PC-9 (cell line): Measurements from ENCODE around the gene MIGA1. TPM values are rescaled to one million over a fixed set of nuclear protein-coding genes. Genes with fewer than 3 reads are reported as not detected.

Experiments
- BruUV-seq: library from RNA; stranded (reverse); fragments of 400-500 nt; replicated peaks from 2 replicates; lab custom pipeline; 2021; lab: Mats Ljungman, UMichigan
- CTCF ChIA-PET: fragments of 300-600 bp; sonication (Branson Sonifier 250); formaldehyde crosslinking; loops from one replicate; lab custom pipeline; 2022; ENCODE audit warnings: antibody characterized with exemption; lab: Charles Lee
- POLR2A ChIA-PET: fragments of 300-600 bp; sonication (Branson Sonifier 250); formaldehyde crosslinking; loops from one replicate; lab custom pipeline; 2022; ENCODE audit warnings: antibody characterized with exemption; ENCODE audit not compliant: unreplicated experiment; lab: Charles Lee
- DNase-seq, 2 experiments: peaks; one replicate each; pipeline versions ENCODE4 v3.0.0 to v3.0.0-alpha.2; 2015 to 2022; ENCODE audit warnings: mixed read lengths in 1 of 2
- H2AFZ ChIP-seq: fragments of 200-600 bp; sonication (generic); 2 replicates; pipeline ENCODE4 v1.8.1; 2017; ENCODE audit warnings: antibody characterized with exemption
- H3F3A ChIP-seq: fragments of 200-600 bp; sonication (generic); 2 replicates; pipeline ENCODE4 v1.8.1; 2017; ENCODE audit warnings: antibody characterized with exemption, mild to moderate bottlenecking, low read depth; ENCODE audit not compliant: insufficient read depth
- H3K27ac ChIP-seq: fragments of 200-600 bp; sonication (generic); 2 replicates; pipeline ENCODE4 v1.6.1; 2016; ENCODE audit warnings: mixed run types
- H3K27me3 ChIP-seq: fragments of 200-600 bp; sonication (generic); 2 replicates; pipeline ENCODE4 v1.6.1; 2016; ENCODE audit warnings: low read depth, mixed run types; ENCODE audit not compliant: insufficient read depth
- H3K36me3 ChIP-seq: fragments of 200-600 bp; sonication (generic); 2 replicates; pipeline ENCODE4 v1.6.1; 2016; ENCODE audit warnings: low read depth, mixed run types
- H3K4me1 ChIP-seq: fragments of 200-600 bp; sonication (generic); replicated peaks from 2 replicates; pipeline ENCODE4 v1.6.1; 2016; ENCODE audit warnings: mixed run types; ENCODE audit not compliant: insufficient read depth
- H3K4me2 ChIP-seq: fragments of 200-600 bp; sonication (generic); 2 replicates; pipeline ENCODE4 v1.6.1; 2017; ENCODE audit warnings: mixed run types
- H3K4me3 ChIP-seq: fragments of 200-600 bp; sonication (generic); 2 replicates; pipeline ENCODE4 v1.6.1; 2016; ENCODE audit warnings: mixed run types
- H3K79me2 ChIP-seq: fragments of 200-600 bp; sonication (generic); 2 replicates; pipeline ENCODE4 v1.6.1; 2017; ENCODE audit warnings: low read depth, mixed run types
- H3K9me2 ChIP-seq: fragments of 200-600 bp; sonication (generic); 2 replicates; pipeline ENCODE4 v1.8.1; 2017; ENCODE audit warnings: mild to moderate bottlenecking; ENCODE audit not compliant: insufficient read depth
- H3K9me3 ChIP-seq: fragments of 200-600 bp; sonication (generic); 2 replicates; pipeline ENCODE4 v1.8.1; 2016; ENCODE audit warnings: low read depth; ENCODE audit not compliant: insufficient read depth
- H4K20me1 ChIP-seq: fragments of 200-600 bp; sonication (generic); 2 replicates; pipeline ENCODE4 v1.8.1; 2017; ENCODE audit not compliant: insufficient read depth
- EZH2 ChIP-seq: fragments of 200-600 bp; sonication (generic); IDR thresholded peaks from 2 replicates; pipeline ENCODE4 v1.8.0; 2017; ENCODE audit warnings: antibody characterized with exemption, low read depth
- intact Hi-C: fragments of 100-400 bp; cut with micrococcal nuclease; formaldehyde crosslinking; loops from one replicate; pipeline ENCODE4 v1.10.0; 2022; ENCODE audit not compliant: unreplicated experiment
- total RNA-seq: library from RNA; stranded (reverse); gene quantifications from 2 replicates; pipeline ENCODE4 v1.2.3, GENCODE V29; 2021
- TF ChIP-seq, protein P1 (sequence below): fragments of 200-600 bp; sonication (generic); conservative IDR thresholded peaks from 2 replicates; pipeline ENCODE4 v1.6.1; 2017; ENCODE audit warnings: mixed run types, antibody characterized with exemption, mild to moderate bottlenecking, moderate library complexity

MIGA1 gene
- total RNA-seq, 1 experiment from 2014 or later = 11.5 TPM

DNA sequence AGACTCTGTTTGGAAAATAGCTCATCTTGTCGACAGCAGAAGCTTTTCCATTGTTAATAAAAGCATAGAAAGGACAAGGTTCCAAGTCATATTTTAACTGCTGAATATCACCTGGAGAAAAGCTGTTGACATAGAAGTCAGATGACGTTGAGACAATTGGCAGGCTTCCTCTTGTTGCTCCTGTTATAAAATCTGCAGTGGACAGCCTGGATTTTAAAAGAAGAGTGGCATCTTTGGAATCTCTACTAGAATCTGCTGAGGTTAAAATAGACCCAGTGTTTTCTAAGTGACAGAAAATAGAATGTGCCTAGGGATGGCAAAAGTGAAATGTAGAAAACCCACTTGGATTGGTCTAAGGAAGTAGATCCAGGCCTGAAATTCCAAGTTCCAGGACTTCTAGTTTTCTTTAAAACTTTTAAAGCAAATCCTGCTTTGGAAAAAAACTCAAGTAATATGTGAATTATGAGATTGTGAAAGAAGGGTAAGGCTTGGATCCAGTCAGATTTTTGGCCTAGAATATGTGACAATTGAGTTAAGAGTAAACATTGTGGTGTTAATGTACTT is 55.4 kb downstream of the MIGA1 start:
- no peak for TF ChIP-seq EZH2
- TF ChIP-seq, protein P1, sequence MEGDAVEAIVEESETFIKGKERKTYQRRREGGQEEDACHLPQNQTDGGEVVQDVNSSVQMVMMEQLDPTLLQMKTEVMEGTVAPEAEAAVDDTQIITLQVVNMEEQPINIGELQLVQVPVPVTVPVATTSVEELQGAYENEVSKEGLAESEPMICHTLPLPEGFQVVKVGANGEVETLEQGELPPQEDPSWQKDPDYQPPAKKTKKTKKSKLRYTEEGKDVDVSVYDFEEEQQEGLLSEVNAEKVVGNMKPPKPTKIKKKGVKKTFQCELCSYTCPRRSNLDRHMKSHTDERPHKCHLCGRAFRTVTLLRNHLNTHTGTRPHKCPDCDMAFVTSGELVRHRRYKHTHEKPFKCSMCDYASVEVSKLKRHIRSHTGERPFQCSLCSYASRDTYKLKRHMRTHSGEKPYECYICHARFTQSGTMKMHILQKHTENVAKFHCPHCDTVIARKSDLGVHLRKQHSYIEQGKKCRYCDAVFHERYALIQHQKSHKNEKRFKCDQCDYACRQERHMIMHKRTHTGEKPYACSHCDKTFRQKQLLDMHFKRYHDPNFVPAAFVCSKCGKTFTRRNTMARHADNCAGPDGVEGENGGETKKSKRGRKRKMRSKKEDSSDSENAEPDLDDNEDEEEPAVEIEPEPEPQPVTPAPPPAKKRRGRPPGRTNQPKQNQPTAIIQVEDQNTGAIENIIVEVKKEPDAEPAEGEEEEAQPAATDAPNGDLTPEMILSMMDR = no peak
- Histone ChIP-seq H3K79me2 (no peaks in the 10 kb centered on the region), H3K4me1 (no peaks in the 10 kb centered on the region), H3K4me2 (no peak overlapping the region), H3K4me3 (no peak overlapping the region), H3K27ac (no peak overlapping the region), H3K36me3 (no peaks in the 10 kb centered on the region), H3F3A (no peaks in the 10 kb centered on the region), H3K9me3 (no peaks in the 10 kb centered on the region), H3K9me2 (no peaks in the 10 kb centered on the region), H2AFZ (no peak overlapping the region), H4K20me1 (no peaks in the 10 kb centered on the region), H3K27me3 (no peaks in the 10 kb centered on the region)
- intact Hi-C loops = no loop called here
- no TSS peak for BruUV-seq
- ChIA-PET CTCF (no interaction called here), POLR2A (interaction anchor here (0.7 kb wide), 1 partner anchor 691 kb away, joined by 3 read pairs; no protein-coding TSS in a partner anchor)
- no peak for DNase-seq

DNA sequence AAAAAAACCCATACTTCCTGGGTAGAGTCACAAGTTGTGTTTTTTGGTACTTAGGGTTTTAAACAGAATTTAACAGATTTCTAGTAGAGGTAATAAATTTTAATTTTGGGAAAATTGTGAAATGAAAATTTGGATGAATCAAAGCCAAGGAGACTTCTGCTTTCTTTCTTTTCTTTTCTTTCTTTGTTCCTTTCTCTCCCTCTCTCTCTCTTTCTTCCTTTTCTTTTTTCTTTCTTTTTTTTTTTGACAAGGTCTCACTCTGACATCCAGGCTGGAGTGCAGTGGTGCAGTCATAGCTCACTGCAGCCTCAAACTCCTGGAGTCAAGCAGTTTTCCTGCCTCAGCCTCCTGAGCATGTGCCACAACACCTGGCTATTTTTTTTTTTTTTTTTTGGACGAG is 62.1 kb downstream of the MIGA1 start:
- no TSS peak for BruUV-seq
- Histone ChIP-seq H3K27me3 (no peaks in the 10 kb centered on the region), H3K9me2 (no peaks in the 10 kb centered on the region), H3K27ac (no peak overlapping the region), H3K4me2 (no peak overlapping the region), H3K4me3 (no peak overlapping the region), H3K36me3 (no peaks in the 10 kb centered on the region), H3F3A (no peaks in the 10 kb centered on the region), H3K79me2 (no peaks in the 10 kb centered on the region), H2AFZ (no peak overlapping the region), H3K9me3 (no peaks in the 10 kb centered on the region), H4K20me1 (no peaks in the 10 kb centered on the region), H3K4me1 (no peaks in the 10 kb centered on the region)
- POLR2A ChIA-PET = no interaction called here
- intact Hi-C loops = no loop called here
- no peak for DNase-seq
- TF ChIP-seq, protein P1 = no peak
- no peak for TF ChIP-seq EZH2
- CTCF ChIA-PET = no interaction called here

GRCh38 chr1:77845951-77846350 is 66.5 kb downstream of the MIGA1 start:
- CTCF ChIA-PET = no interaction called here

More at GRCh38 chr1:77845951-77846350, 66.5 kb downstream of the MIGA1 start:
- intact Hi-C loops = no loop called here
- Histone ChIP-seq H4K20me1 (no peaks in the 10 kb centered on the region), H3K27ac (no peak overlapping the region), H3K27me3 (no peaks in the 10 kb centered on the region), H3K4me3 (no peak overlapping the region), H3F3A (no peaks in the 10 kb centered on the region), H3K36me3 (no peaks in the 10 kb centered on the region), H3K4me2 (no peak overlapping the region), H3K79me2 (no peaks in the 10 kb centered on the region), H2AFZ (no peak overlapping the region), H3K9me2 (no peaks in the 10 kb centered on the region), H3K4me1 (no peaks in the 10 kb centered on the region), H3K9me3 (no peaks in the 10 kb centered on the region)
- no peak for DNase-seq
- TF ChIP-seq, protein P1 = no peak
- POLR2A ChIA-PET = no interaction called here
- BruUV-seq = no TSS peak
